Endometrium (tissue), 2 donors: Measurements from ENCODE around the gene TCP11L1.

Experiments
- FAIRE-seq: peaks from 2 replicates; lab custom pipeline; 2012; peaks lifted over from hg19 to GRCh38; lab: Jason Lieb, UNC
- donor health status: control.
- donor health status: control.

TCP11L1 gene, protein sequence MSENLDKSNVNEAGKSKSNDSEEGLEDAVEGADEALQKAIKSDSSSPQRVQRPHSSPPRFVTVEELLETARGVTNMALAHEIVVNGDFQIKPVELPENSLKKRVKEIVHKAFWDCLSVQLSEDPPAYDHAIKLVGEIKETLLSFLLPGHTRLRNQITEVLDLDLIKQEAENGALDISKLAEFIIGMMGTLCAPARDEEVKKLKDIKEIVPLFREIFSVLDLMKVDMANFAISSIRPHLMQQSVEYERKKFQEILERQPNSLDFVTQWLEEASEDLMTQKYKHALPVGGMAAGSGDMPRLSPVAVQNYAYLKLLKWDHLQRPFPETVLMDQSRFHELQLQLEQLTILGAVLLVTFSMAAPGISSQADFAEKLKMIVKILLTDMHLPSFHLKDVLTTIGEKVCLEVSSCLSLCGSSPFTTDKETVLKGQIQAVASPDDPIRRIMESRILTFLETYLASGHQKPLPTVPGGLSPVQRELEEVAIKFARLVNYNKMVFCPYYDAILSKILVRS

DNA sequence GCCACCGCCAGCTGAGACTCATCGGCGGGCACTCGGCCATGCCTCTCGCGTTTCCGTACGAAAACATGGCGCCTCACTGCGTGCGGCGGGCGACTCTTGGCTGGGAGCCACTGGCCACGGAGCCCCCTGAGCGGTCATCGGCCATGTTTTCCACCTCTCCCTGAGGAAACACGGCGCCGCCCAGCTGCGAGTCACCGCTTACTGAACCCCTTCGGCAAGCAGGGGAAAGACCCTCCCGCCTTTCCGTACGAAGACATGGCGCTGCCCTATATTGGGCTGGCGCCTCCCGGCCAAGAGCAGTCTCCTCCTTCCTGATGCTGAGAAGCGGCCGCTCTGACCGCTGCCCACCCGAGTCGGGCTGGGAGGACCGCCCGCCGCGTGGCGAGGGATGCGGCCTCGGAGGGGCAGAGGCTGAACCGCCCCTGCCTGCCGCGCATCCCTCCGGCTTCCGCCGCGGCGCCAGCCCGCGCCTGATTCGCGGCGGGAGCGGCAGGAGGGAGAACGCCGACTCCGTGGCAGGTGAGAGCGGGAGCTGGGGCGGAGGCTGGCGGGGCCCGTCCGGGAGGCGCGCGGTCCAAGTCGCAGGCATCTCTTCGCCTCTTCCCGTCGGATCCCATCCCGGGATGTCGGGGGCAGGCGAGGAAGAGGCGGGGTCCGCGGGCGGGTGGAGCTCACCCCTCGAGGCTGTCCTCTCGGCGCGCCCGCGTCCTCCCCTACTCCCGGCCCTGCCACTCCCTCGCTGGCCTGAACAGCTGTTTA, at the start of gene TCP11L1:
TCP11L1 (plus strand) TSS at position 299 of the 759 bp plus-strand sequence. CDS start 4,202 bp downstream, outside the sequence.
- FAIRE-seq = peak; percentile 89

DNA sequence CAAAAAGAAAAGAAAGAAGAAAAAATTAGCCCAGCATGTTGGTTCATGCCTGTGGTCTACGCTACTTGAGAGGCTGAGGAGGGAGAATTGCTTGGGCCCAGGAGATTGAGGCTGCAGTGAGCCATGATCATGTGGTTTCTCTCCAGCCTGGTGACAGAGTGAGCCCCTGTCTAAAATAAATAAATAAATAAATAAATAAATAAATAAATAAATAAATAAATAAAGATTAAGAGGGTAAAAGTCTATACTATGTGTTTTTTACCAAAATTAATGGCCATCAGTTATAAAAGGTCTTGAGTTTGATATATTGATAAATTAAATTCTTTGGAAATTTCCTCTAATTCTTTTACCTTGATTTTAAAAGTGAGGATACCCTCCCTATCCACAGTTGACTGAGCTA, 48.9 kb upstream of the TCP11L1 start:
- no peak for FAIRE-seq

DNA sequence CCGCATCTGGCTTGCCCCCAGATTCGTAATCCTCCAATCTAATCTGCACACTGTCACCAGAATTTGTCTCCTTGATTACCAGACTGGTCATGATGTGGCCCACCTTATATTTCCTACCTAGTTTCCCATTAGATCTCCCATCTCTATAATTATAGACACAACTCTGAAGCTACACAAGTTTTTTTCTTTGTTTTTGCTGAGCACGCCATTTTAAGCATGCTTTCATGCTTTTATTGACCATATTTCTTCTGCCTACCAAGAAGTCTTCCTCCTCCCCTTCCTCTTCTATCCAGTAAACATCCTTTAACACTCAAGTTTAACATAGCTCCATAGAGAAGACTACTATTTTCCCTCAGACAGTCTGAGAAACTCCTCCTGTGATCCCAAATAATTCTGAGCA, 47.9 kb upstream of the TCP11L1 start:
- FAIRE-seq = no peak

DNA sequence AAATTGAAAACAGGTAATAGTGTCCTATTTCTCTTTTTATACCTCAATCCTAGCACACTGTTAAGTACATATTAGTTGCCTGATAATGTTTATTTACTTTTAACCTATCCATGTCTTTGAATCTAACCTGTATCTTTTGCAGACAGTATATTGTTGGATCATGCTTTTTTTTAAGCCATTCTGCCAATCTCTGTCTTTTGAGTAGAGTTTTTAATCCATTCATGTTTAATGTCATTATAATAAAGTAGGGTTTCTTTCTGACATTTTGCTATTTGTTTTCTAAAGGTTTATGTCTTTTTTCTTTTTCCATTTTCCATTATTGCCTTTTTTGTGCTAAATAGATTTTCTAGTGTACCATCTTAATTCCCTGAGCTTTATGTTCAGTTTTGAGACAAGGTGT, 47.5 kb upstream of the TCP11L1 start:
- FAIRE-seq = no peak

DNA sequence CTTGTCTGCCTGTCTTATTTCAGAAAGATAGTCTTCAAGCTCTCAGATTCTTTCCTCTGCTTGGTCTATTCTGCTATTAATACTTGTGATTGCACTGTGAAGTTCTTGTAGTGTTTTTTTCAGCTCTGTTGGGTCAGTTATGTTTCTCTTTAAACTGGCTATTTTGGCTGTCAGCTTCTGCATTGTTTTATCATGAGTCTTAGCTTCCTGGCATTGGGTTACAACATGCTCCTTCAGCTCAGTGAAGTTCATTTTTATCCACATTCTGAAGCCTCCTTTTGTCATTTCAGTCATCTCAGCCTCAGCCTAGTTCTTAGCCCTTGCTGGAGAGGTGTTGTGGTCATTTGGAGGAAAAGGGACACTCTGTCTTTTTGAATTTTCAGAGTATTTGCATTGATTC, 39.2 kb upstream of the TCP11L1 start:
- no peak for FAIRE-seq

DNA sequence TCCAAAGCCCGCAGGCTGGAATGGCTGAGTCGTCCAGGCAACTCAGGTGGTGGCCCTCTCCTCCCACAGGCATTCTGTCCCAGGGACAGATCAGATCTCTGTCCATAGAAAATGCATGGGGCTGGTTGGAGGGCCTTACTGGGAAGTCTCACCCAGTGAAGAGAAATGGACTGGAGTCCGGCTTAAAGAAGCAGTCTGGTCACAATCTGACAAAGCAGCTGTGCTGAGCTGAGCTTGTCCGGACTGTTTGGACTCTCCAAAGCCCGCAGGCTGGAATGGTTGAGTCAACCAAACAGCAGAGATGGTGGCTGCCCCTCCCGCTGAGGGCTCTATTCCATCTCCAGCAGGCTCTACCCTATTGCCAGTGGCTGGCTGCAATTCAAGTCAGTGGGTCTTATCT, 38.1 kb upstream of the TCP11L1 start:
- FAIRE-seq = no peak

DNA sequence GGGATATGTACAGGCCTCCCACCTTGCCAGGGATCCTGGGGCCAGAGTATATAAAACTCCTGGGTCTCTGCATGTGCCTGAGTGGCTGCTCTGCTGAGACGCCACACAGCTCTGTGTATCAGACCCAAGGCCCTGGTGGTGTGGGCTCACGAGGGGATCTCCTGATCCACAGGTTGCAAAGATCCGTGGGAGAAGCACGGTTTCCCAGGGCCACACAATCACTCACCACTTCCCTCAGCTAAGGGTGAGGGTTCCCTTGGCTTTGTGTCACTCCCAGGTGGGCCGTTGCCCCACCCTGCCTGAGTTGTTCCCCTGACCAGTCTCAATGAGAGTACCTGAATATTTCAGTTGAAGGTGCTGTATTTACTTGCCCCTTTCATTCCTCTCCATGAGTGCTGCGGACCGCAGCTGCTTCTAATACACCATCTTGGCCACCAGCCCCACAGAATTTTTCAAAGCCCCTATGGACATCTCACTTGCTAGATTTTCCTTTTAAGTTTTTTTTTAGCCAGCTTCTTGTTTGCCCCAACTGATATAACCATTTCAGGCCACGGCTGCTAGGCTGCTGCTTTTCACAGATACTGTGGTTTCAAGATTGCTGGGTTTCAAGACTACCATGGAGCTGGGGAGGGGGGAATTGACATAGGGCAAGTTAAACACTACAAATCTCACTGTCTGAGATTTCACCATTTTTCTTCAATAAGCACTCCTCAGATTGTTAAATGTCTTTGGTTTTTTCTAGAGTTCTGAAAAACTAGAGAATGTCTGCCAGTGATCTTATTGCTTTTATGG, 37.4 kb upstream of the TCP11L1 start:
- FAIRE-seq = no peak

DNA sequence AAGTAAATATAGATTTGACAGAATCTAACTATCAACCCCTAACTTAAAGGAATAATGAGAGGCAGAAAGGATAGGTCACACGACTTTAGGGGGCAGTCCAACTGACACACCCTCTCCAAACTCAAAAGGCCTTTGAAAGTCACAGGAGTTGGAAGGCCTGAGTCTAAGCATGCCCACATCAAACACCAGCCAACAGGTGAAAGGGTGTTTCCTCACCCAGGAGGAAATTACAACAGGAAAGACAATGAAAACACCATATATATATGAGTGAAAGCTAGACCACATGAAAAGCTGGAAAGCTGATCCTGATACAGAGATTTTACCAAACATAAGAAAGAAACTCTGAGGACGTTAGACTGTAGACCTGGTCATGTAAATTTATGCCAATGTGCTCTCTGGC, 34.2 kb upstream of the TCP11L1 start:
- no peak for FAIRE-seq

DNA sequence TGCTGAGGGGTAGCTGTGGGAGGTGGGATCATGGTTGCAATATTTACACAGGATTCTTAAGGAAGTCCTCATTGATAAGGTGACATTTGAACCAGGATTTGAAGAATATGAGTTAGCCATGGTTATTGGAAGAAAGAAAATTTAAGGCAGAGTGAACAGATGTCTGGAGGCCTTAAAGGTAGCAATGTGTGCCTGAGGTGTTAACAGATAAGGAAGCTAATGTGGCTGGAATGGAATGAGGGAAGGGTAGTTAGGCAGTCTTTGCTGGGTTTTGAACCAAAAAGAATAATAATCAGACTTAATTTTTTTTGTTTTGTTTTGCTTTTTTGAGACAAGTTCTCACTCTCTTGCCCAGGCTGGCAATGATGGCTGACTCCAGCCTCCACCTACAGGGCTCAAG, 33.4 kb upstream of the TCP11L1 start:
- no peak for FAIRE-seq

DNA sequence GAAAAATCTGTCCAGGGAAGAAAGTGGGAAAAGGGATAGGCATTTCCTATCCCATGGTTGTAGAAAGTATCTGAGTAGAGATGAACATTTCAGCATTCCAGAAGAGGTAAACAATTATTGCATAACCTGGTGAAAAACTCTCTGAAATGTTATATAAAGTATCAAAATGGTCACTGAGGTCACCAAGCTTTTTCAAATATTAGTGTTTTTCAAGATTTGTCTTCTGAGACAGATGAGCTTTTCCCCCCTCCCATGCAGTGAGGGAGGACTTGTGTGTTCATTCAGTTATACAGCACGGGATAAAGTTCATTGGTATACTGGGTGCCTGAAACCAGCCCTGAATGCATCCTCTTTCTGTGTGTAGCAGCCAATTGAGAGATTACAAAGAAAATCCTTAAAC, 25.6 kb upstream of the TCP11L1 start:
- no peak for FAIRE-seq

DNA sequence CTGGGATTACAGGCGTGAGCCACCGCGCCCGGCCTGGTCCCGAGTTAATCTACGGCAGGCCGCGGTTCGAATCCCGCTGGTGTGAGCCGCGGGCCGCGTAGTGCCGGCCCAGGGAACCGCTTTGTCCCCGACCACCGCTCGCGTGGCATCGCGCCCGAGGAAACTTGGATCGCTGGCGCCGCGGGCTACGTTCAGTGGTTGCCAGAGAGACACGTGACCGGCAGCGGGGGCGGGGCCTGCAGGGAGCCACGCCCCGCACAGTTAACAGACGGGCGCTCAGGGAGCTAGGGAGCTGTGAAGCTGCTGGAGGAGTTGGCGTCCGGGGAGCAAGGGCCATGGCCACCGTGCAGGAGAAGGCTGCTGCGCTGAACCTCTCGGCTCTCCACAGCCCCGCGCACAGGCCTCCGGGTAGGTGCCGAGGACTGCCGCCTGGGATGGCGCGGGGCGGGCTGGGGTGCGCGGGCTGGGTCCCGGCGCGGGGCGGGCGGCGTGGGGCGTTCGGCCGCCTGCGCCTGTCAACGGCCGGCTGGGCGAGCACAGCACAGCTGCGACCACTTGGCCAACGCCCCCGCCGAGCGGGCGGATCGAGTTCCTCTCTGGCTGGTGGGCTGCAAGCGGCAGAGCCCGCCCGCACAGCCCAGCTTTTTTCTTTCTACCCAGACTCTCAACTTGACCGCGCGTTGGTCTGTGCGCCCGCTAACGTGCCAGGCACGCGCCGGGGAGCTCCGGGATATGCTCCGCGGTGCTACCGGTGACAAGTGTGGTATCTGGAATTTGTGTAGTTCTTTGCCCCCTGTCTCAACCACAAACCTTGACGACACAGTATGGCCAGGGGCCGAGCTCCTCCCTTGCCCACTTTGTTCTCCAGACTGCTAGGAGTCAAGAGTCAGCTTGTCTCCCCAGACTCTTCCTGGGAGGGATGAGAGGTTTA, 23.5 kb upstream of the TCP11L1 start, which contains the start of gene DEPDC7:
DEPDC7 (plus strand) TSS at position 258 of the 931 bp plus-strand sequence; CDS start at position 336, 78 bp downstream.
- no peak for FAIRE-seq

DNA sequence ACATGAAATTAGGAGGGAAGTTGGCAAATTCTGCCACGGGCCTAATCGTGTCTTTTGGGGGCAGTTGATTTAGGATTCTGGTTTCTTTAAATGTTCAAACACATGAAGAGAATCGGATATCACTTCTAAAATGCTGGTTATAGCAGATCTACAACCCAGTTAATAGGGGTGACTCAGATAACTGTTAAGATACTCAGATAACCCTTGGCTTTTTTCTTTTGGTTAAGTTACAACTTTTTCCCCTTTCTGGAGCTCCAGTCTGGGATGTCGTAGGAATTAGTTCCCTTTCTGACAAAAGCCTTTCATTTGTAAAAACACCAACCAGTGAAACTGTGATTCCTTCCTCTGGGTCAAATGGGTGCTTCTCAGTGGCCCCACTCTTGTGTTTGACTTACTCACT, 22.7 kb upstream of the TCP11L1 start:
- no peak for FAIRE-seq

DNA sequence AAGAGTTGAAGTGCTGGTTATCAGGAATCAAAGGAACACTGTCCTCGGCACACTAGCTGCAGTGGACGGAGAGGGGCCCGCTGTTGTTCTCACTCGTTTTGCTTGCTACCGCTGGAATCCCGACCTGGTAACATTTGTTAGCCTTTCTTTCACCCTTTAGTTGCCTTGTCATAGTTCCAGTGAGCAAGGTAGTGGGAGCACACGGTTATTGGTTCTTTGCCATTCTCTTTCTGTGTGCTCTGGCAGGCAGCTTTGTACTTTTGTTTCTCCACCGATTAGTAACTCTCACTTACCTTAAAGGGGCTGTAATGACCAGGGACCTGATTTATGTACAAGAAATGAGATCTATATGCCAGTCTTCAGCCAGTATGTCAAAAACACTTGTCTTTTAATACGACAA, 21.9 kb upstream of the TCP11L1 start:
- FAIRE-seq = no peak

DNA sequence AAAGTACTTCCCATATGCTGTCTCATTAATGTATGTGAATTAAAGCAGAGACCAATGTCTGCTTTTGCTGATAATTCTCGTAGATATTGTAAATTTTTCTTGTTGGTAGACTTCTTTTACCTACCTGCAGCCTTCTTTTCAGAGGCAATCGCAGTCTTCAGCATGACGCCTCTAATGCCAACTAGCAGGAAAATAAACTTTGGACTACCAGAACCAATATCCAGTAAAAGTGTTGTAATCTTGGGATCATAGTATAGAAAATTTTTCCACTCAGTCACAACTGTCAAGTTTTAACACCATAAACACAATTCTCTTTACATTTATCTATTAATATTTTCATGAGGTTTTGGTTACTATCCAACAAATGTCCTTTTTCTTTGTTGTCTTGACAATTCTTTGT, 21.4 kb upstream of the TCP11L1 start:
- no peak for FAIRE-seq

DNA sequence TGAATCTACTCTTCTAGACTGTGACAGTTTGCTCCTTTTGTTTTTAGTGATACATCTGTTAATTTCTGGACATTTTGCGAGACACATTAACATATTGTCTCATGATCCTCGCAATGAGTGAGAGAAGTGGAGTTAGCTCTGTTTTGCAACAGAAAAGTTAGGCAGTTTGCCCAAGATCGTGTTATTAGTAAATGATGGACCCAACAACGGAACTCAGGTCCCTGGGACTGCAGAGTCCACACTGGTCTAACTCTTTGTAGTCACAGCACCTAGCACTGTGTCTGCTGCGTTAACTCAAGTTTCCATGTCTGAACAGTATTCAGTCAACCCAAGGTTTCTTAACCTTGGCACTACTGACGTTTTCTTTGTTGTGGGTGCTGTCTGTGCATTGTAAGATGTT, 20.5 kb upstream of the TCP11L1 start:
- no peak for FAIRE-seq

DNA sequence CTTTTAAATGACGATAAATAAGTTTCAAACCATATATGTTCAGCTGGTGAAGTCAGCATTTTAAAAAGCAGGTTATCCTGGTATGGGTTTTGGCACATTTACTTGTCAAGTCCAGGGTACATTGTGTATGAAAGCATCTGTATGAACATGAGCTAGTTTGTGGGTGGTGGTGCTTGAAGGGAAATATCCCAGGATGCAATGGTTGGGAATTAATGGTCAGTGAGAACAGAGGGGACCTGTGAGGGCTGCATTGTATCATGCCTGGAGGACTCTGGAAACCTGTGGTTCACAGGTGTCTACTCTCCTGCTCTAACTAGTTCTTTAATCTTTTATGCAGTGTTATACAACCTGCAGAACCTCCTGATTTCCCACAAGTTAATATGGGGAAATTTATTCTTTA, 17.9 kb upstream of the TCP11L1 start:
- FAIRE-seq = no peak

DNA sequence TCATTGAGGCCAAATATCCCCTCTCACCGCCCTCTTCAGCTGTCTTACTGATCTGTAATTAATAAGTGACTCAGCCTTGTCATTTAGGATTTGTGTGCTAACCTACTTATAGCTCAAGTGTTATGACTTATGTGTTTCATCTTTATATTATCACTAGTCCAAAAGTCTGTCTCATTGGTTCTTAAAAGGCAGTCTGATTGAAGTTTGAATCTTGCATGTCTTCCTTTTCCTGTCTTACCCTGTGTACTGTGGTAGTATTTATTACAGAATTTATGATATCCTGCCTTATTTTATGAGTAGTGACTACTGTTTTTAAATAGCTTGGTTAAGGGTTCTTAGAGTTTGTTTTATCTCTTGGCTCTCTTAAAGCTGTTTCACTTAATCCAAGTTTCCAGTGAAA, 17.4 kb upstream of the TCP11L1 start:
- no peak for FAIRE-seq

DNA sequence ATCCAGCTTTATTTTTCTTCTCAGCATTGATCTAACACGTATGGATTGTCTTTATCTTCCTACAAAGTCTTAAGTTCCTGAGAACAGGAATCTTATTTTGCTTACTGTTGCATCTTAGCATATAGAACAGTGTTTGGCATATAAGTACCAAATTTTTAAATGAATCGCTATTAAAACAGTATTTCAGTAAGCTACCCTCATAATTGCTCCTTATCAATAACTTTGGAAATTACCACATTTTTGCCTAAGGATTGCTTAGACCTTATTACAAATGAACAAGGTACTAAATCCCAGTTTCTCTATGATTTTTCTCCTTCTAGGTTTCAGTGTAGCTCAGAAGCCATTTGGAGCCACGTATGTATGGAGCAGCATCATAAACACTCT, 14.0 kb upstream of the TCP11L1 start:
- no peak for FAIRE-seq

DNA sequence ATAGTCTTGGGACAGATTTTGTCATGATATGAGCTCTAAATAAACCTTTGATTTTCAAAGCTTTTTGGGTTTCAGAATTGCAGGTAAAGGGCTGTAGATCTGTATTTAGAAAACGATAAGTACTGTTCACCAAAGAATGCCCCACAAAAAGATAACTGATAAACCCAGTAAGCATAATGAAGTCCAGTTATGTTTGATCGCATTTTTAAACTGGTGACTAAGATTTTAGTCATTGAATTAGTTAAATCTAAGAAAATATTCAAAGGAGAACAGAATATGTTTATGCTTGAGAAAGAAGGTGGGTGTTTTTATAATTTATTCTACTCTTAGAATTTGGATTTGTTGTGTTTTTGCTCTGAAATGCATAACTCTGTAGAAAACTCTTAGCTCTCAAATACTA, 12.1 kb upstream of the TCP11L1 start:
- no peak for FAIRE-seq

DNA sequence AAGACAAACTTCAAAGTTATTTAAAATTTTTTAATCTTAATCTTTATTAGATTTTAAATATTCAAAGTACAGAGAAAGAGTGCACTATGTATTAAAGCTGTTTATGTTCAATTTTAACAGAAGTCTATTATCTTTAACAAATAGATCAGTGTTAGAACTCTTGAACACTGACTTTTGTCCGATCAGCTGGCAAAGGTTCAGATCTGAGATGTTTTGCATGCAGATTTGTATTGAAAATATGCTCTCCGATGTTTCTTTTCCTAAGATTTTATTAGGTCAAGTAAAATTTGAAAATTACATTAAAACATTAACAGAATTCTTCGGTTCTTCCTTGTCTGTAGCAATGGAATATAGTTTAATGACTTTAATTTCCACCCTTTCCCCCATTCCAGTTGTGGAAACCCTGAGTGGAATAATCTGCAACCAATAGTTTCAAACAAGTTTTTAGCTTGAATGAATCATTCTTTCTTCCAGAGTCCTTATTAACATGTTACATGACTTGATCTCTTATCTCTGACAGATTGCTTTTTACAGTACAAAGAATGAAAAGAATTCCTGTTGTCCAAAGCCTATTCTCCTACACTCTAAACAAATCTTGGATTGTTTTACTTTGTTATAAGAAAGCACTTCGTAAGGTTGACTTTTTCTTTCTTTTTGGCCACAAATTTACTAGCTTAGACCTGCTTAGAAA, 11.4 kb upstream of the TCP11L1 start:
- no peak for FAIRE-seq

DNA sequence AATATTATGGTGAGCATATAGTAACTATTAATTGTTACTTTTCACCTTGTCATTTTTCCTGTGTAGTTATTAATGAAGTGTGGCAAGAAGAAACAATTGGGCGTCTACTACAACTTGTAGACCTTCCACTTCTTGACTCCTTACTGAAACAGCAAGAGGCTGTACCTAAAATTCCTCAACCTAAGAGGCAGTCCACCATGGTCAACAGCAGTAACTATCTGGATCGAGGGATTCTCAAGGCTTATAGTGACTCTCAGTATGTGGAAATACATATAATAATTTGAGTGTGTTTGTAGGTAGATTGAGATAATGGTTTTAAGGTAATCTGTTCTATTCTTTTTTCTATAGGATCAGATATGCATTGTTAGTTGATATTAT, 10.8 kb upstream of the TCP11L1 start:
- no peak for FAIRE-seq
